DOHH2 (cell line): Measurements from ENCODE around the gene ANP32B.

ENCODE experiments used
- EZH2phosphoT487 ChIP-seq: fragments of 200-600 bp; sonication (generic); IDR thresholded peaks from 2 replicates; pipeline ENCODE4 v1.6.1; 2017; ENCODE audit warnings: borderline replicate concordance, mild to moderate bottlenecking, antibody characterized with exemption, low read length, moderate library complexity, mixed read lengths
- TF ChIP-seq, protein P1 (sequence below): fragments of 200-600 bp; sonication (generic); IDR thresholded peaks from one replicate; pipeline ENCODE4 v1.5.1; 2014; ENCODE audit warnings: antibody characterized with exemption, mild to moderate bottlenecking, low read depth, low read length; ENCODE audit not compliant: poor library complexity, severe bottlenecking

DNA sequence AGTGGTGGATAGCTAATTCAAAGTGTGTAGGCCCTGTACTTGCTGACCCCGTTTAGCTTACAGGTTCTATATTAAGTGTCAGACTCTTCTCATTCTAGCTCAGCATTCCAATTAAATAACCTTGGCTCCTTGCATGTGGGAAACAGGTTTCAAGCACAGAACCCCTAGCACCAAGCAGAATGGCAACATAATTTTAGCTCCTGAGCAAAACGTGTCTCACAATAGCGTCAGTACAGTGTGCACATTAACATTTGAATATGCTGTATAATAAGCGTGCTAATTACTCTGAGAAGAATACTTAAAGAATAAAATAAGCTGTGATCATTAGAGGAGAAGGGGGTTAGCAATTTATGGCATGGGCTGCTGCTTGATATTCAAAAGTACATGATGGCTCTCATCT is 21.0 kb upstream of the ANP32B start:
- TF ChIP-seq, protein P1, sequence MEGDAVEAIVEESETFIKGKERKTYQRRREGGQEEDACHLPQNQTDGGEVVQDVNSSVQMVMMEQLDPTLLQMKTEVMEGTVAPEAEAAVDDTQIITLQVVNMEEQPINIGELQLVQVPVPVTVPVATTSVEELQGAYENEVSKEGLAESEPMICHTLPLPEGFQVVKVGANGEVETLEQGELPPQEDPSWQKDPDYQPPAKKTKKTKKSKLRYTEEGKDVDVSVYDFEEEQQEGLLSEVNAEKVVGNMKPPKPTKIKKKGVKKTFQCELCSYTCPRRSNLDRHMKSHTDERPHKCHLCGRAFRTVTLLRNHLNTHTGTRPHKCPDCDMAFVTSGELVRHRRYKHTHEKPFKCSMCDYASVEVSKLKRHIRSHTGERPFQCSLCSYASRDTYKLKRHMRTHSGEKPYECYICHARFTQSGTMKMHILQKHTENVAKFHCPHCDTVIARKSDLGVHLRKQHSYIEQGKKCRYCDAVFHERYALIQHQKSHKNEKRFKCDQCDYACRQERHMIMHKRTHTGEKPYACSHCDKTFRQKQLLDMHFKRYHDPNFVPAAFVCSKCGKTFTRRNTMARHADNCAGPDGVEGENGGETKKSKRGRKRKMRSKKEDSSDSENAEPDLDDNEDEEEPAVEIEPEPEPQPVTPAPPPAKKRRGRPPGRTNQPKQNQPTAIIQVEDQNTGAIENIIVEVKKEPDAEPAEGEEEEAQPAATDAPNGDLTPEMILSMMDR, result no peak
- no peak for TF ChIP-seq EZH2phosphoT487
